SK-N-SH (cell line): ENCODE measurements around the gene SHB.

Source experiments
- EP300 ChIP-seq, 2 experiments: IDR thresholded peaks; 2 replicates each; pipeline versions ENCODE4 v1.4.0 to v1.6.1; 2012; ENCODE audit warnings: borderline replicate concordance in 1 of 2, low read depth in 1 of 2, low read length in 1 of 2
- RAD21 ChIP-seq: IDR thresholded peaks from 2 replicates; pipeline ENCODE4 v1.6.1; 2012; ENCODE audit warnings: mild to moderate bottlenecking, low read length
- YY1 ChIP-seq: IDR thresholded peaks from 2 replicates; pipeline ENCODE4 v1.4.0; 2012; ENCODE audit warnings: low read depth, mild to moderate bottlenecking
- ZBTB33 ChIP-seq: IDR thresholded peaks from 2 replicates; pipeline ENCODE4 v1.4.0; 2012; ENCODE audit warnings: low read depth, borderline replicate concordance
- TF ChIP-seq, protein P1 (sequence below): IDR thresholded peaks from 2 replicates; pipeline ENCODE4 v1.4.0; 2012; ENCODE audit warnings: low read depth
- TF ChIP-seq, protein P2 (sequence below): fragments of 200-600 bp; sonication (generic); IDR thresholded peaks from 2 replicates; pipeline ENCODE4 v1.6.1; 2017; ENCODE audit warnings: antibody characterized with exemption, mild to moderate bottlenecking, moderate library complexity
- TF ChIP-seq, protein P3 (sequence below): fragments of 150-350 bp; IDR thresholded peaks from 2 replicates; pipeline ENCODE4 v1.6.1; 2017; ENCODE audit warnings: antibody characterized with exemption, low read length, low read depth, borderline replicate concordance

DNA sequence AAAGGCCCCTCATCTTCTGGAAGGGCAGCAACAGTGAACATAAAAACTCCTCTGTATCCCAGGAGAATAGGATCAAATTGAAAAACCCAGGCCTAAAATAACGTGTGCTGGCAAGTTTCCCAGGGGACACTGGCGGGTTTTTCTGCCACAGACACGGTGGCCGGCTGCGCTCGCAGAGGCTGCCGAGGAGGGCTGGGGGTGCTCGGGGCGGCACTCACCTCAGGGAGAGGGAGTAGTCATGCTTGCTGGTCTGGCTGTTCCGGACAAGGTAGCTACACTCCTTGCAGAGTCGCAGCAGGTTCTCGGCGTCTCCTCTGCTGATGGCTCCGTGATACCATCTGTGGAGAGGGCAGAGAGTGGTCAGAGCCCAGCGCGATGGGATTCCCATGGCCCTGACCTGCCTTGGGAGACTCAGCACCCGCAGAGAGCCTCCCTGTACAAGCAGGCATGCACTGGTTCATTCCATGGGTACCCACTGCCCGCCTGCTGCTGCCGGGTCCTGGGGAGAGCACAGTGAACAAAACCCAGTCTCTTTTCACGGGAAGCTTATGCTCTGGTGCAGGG lies 120.5 kb downstream of the SHB start:
- TF ChIP-seq EP300 (IDR thresholded peaks at IDR 0.05; ENCODE audit: borderline replicate concordance in 1 of 2, low read depth in 1 of 2, low read length in 1 of 2), result no peak
- TF ChIP-seq, protein P1, sequence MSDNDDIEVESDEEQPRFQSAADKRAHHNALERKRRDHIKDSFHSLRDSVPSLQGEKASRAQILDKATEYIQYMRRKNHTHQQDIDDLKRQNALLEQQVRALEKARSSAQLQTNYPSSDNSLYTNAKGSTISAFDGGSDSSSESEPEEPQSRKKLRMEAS, result no peak
- no peak for TF ChIP-seq RAD21
- TF ChIP-seq, protein P2, sequence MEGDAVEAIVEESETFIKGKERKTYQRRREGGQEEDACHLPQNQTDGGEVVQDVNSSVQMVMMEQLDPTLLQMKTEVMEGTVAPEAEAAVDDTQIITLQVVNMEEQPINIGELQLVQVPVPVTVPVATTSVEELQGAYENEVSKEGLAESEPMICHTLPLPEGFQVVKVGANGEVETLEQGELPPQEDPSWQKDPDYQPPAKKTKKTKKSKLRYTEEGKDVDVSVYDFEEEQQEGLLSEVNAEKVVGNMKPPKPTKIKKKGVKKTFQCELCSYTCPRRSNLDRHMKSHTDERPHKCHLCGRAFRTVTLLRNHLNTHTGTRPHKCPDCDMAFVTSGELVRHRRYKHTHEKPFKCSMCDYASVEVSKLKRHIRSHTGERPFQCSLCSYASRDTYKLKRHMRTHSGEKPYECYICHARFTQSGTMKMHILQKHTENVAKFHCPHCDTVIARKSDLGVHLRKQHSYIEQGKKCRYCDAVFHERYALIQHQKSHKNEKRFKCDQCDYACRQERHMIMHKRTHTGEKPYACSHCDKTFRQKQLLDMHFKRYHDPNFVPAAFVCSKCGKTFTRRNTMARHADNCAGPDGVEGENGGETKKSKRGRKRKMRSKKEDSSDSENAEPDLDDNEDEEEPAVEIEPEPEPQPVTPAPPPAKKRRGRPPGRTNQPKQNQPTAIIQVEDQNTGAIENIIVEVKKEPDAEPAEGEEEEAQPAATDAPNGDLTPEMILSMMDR, result no peak
- TF ChIP-seq ZBTB33, result no peak
- TF ChIP-seq YY1, result no peak
- TF ChIP-seq, protein P3, sequence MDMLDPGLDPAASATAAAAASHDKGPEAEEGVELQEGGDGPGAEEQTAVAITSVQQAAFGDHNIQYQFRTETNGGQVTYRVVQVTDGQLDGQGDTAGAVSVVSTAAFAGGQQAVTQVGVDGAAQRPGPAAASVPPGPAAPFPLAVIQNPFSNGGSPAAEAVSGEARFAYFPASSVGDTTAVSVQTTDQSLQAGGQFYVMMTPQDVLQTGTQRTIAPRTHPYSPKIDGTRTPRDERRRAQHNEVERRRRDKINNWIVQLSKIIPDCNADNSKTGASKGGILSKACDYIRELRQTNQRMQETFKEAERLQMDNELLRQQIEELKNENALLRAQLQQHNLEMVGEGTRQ, result no peak
